Measurements from ENCODE around the gene SHB.
"Not testable (repeated sequence)": the region's sequence is repeated elsewhere in the genome, so short reads cannot be mapped to it uniquely, and the experiment has no call there.

SHB gene

DNA sequence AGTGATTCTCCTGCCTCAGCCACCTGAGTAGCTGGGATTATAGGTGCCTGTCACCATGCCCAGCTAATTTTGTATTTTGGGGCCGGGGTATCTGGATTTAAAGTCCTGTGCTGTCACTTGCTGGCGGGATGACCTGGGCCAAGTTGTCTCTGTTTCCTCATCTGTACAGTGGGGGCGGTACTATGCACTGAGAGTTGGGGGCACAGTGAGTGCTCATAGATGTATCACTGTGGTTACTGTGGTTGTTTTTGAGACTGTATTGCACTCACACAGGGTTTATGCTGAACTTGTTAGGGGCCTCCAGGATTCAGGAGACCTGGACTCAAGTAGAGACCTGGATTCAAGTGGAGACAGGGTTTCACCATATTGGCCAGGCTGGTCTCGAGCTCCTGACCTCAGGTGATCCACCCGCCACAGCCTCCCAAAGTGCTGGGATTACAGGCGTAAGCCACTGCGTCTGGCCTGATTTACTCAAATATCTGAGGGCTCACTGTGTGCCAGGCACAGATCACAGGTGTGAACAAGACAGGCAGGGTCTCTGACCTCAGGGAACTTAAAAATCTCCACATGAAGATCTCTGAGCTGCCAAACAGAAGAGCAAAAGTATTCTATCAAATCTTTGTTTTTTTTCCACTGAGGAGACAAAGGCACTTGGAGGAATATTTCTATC lies 103.2 kb downstream of the SHB start:
- DNase-seq = not testable (repeated sequence)

DNA sequence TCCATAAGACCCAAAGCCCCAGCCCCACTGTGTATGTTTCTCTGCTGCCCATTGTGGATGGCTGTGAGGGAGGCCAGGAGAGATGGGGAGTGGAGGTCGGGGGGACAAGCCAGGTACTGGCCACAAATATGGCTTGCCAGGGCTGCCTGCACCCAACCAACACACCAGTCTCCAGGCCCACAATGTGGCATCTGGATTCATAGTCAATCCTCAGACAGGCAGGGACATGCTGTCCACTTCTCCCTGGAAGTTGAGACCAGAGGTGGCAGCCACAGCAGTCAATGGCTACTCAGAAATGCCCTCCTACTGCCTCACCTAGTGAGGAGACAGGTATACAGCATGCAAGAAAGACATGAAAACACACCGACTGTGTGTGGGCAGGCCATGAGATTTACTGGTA lies 103.9 kb downstream of the SHB start:
- no peak for DNase-seq

DNA sequence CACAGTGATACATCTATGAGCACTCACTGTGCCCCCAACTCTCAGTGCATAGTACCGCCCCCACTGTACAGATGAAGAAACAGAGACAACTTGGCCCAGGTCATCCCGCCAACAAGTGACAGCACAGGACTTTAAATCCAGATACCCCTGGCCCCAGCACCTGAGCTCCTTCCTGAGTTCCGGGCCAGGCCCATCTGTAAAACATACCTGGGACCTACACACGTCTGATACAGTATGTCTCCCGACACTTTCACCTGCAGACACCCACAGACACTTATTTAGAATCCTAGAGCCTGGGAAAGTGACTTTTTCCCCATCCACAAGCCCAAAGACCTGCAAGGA lies 104.3 kb downstream of the SHB start:
- DNase-seq = no peak

DNA sequence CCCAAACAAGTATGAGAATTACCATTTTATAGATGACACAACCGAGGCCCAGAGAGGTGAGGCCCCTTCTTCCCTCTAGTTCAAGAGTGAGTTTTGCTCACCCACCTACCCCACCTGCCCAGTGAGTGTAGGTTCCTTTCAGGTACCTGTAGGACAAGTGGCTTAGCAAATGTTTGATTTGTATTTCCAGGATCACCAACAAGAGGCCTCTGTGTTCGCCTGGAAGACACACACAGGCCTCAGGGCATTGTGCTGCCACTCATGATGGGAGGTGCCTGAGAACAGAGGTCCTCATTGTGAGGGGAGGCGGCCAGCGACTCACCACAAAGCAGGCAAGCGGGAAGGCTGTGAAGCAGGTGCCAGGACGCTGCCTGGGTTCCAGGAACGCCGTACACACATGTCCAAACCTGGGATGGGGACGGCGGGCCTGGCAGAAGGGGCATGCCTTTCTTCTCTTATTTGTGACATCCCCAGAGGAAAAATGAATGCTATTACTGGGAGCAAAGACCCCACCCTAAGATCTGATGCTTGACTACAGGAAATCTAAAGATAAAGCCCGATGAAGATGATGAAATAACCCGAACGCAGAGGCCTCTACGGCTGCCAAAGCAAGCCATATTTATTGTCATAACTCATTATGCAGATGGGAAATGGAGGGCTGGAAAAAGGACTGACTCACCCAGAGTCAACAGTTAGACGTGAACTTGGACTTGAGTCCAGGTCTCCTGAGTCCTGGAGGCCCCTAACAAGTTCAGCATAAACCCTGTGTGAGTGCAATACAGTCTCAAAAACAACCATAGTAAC lies 104.9 kb downstream of the SHB start:
- no peak for DNase-seq

DNA sequence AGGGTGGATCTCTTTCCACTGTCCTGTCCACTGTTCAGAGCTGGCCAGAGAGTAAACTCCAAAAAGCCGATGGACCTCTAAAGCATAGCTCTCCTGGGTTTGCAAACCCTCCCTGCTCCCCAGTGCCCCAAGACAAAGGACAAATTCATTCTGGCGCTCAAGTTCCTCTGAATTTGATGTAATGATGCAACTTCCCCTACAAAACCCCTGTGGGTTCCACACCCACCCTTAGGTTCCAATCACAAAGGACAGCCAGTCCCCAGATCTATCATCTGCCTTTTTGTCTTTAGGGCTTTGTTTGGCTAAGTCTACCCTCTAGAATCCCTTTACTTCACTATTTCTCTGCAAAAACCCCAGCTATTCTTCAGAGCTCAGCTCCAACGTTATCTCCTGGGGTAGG lies 107.7 kb downstream of the SHB start:
- DNase-seq = no peak

DNA sequence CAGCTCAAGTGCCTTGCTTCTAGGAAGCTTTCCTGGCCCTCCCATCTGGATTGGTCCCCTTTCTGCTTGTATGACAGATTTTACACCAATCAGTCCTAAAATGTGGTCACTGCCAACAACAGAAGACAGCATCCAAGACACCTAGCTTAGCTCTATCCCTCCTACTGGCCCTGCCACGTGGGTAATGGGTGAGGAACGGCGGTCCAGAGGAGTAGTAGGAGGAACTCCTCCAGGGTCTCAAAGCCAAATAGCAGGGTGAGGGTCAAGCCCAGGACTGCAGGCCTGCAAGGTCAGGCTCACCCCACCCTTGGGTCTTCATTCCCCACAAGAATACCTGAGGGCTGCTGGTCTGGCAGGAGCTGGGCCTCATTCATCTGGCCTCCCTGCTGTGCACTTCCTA lies 108.4 kb downstream of the SHB start:
- no peak for DNase-seq

DNA sequence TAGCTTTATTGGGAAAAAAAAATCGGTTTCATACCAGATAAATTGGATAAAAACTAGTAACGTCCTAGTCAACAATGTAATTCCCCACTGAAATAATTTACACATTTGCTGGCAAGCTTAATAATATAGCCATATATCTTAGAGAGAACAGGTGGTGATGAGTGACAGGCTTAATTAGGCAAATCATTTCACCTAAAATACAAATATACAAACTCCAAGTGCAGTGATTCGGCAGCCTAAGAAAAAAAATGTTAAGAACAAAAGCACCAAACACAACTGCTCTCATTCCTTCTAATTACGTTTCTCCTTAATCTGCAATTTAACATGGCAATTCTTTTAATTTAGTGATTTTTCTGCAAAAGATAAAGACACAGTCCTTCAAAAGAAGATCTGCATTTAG lies 109.1 kb downstream of the SHB start:
- no peak for DNase-seq

DNA sequence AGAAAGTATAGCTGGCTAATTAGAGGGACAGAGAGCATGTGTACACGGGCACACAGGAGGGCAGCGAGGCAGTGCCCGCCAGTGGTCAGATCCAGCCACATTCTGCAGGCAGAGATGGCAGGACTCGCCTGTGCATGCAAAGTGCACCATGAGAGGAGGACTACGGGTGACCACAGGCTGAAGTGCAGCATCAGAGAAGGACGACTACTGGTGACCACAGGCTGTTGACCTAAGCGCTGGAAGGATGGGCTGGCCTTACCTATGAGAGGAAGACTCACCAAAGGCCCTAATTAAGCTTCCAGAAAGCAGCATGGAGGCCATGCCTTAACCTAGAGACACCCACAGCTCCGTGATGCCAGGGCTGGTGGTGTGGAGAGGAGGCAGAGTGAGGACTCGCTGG lies 110.9 kb downstream of the SHB start:
- DNase-seq = no peak

DNA sequence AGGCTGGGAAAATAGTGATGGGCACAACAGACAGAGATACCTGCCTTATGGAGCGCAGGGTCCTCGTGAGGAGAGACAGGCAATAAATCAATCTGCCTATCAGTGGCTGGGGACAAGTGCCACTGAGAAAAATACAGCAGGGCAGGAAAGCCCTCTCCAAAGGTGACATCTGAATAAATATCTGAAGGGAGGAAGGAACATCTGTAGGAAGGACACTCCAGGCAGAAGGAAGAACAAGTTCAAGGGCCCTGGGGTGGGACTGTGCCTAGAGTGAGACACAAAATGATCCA lies 111.4 kb downstream of the SHB start:
- DNase-seq = no peak

DNA sequence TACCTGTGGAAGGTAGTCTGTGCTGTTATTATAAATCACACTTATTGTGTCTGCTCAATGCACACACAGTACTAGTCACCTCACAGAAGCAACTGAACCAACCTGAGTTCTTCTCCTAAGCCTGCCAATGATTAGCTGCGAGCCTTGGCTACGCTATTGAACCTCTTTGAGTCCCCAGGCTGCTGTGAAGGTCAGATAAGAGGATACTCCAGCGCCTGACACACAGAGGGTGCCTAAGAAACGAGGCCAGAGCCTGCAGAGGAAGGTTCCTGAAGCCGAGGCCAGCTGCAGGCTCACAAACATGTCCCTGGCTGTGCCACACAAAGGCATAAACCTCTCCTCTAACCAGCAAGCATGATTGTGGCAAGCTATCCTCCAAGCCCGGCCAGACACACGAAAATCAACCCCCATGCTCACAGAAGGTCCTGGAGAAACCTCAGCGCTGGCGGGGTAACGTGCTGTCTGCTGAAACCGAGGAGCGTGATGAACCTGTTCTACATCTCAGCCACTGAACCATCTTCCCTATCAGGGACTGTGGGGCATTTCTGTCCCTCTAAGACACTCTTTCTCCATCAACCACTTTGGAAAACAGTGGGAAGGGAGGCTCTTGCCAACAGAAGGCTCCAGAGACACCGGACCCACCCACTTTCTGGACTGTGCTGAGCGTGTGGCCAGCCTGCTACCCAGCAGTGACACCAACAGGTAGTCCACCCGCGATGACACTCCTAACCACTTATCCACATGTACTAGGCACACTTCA lies 111.9 kb downstream of the SHB start:
- no peak for DNase-seq

DNA sequence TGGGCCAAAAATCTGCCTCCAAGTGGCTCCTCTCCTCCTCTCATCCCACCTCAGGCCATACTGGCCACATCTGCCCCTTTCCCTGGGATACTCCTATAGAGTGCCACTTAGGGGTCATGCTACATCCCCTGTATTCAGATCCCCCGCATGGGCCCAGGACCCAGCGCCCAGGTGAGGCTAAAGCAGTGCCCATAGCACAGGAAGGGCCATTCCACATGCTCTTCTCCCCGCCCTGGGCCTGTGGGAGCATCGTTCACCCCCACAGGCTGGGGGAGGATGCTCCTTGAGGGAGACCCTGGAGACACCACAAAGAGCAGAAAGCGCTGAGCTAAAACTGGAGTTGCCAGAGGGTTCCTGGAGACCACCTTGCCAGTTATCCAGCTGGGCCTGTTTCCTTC lies 112.6 kb downstream of the SHB start:
- no peak for DNase-seq

DNA sequence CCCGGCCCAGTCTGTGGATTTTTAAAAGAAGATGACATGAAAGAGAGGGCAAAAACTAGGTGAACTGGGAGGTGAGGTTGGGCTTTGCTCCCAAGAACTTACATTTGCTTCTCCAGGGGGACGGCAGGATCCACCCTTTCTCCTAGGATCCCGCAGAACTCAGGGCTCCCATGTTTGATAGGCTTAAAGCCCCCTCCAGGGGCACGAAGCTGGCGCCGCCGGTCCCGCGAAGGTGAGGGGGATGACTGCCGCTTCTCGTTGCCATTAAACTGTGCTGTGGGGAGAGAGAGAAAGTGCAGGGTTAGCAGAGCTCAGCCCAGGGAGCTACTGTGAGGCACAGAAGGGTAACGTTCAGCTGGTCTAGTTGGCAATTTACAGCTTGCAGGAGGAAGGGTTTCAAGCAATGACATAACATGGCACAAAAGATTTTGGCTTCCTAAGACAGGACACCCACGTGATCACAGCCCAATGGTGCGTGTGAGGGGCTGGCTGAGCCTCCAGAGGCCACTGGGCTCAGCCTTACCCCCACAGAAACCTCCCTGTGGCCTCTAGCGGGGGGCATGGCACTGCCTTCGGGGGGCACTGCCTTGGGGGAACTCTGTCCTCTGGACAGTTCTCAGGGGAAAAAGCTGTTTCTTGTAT lies 113.1 kb downstream of the SHB start:
- DNase-seq = no peak

DNA sequence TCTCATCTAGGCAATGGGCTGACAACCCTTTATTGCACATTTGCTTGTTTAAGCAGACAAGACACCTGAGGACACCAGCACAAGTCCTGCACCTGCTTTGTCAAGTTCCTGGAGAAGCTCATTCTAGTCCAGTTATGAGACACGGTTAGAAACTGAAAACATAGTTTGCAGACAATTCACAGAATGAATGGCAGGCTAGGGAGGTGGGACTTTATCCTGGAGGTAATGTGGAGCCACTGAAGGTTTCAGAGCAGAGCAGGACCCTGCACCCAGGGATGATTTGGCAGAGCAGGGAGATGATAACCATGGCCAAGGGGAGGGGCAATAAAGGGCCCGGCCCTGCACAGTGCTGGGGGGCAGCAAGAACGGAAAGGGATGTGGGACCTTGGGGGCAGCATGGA lies 114.4 kb downstream of the SHB start:
- DNase-seq = no peak

DNA sequence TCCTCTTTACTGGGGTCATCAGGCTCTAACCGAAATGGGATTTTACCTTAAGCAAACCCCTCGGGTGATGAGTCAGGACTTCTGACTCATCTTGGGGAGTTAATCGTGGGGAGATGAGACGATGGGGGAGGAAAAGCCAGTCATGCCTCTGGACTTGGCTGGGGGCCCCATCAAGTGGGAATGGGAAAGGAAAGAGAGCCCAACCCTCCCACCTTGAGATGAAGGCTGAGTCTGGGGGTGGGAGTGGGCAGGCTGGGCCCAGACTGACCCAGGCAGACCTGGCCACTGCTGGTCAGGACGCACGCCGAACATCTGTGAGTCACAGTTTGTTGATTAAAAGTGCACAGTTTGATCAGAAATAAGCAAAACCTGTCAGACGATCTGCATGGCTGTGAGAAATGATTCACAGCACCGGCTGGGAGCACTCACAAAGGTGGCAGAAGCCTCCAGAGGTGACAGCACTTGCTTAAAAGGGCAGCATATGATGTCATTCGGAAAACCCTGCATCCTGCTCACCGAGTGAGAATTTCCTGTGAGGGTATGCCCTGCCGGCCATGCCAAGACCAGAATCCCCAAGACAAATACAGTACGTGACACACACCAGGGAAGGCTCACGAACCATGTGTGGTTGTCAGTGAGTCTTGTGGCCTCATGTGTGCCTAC lies 115.1 kb downstream of the SHB start:
- DNase-seq = peak; percentile 46

DNA sequence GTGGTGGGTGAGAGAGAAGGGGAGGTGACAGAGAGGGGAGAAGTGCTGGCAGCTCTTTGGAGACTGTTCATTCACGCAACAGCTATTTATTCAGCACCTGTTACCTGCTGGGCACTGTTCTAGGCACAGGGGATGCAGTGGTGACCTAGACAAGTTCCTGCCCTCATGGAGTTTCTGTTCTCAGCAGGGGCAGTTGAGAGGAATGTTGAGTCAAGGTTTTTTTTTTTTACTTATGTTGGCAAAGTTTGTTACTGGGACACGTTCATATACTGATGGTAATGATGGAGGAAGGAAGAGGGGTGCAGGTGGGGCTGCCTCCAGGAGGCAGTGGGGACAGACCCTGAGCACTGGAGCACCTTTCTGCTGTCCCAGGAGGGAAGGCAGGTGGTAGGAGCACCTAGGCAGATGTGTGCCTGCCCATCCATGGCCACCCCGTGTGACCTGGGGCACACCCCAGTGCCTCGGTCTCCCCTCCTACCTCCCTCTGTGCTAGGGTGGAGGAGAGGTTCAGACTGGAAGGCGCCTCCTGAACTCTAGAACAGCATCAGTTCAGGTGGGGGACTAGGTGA lies 115.7 kb downstream of the SHB start:
- DNase-seq = no peak

DNA sequence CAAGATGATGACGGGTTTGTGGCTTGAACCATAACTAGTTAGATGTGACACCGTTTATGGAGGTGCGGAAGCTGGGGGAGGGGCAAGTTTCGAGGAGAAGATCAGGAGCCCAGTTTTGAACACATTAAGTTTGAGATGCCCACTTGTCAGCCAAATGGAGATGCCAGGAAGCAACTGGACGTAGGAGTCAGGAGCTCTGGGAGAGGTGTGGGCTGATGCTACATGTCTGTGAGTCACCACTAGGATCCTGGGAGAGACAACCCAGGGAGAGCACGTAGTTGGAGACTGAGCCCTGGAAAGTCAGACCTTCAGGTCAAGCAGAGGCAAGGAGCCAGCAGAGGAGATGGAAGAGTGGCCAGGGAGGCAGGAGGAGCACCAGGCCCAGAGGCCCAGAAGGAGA lies 116.3 kb downstream of the SHB start:
- no peak for DNase-seq

DNA sequence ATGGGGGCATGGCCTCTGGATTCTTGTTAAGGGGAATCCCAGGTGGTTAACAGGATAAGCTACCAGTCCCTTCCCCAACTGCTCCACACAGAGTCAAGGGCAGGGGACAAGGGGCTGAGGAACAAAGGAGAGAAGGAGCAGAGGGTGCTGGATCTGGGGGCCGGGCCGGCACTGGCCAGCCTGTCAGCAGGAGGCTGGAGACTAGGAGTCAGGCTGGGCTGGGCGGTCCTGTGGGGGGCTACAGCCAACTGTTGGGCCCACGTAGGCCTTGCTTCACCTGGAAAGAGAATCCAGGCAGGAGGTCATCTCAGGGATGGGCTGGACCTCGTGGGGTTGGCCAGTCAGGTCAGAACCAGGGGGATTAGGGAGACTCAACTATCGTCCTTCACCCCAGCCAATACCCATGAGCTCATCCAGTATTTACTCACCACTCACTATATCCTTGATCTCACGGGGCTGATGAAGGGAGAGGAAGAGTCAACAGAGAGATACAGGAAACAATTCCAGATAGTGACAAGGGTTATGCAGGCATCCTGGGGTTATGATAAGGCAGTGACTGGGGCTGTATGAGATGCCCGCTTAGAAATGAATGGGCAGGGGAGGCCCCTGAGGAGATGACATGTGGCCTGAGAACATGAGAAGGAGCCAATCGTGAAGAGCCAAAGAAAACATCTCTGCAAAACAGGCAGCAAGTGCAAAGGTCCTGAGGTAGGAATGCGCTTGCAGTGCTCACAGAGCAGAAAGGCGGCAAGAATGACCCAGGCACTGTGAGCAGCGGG lies 117.2 kb downstream of the SHB start:
- DNase-seq = no peak

DNA sequence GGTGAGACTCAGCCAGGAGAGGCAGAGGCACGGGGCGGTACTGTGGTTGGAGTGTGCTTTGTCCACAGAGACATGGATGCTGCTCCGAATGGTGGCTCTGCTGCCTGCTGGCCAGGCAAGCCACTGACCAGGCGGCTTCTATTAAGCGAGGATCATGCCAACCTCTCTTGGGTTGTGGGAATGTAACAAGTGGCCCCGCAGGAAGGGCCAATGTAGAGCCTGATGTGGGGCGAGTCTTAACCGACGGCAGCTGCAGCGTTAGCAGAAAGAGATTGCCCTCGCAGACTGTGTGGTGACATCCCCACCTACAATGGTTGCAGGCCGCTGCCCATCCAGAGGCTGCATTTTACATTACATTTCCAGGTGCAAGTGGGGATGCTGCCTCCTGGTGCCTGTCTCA lies 118.5 kb downstream of the SHB start:
- no peak for DNase-seq

DNA sequence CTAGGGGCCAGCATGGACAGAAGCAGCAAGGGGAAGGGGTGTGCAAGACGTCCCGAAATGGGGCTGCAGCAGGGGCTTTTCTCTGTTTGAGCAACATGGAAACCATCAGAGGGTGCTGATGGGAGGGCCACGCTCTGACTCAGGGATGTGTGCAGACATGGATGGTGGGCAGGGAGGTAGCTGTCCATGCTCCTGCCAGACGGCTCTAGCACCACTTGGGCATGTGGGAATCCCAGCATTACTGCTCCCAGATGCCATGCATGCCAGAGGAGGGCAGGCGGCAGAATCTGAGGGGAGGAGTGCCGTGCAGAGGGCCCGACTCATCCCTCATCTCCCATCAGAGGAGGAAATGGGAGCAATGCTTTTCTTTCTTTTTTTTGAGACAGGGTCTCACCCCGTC lies 119.5 kb downstream of the SHB start:
- no peak for DNase-seq

DNA sequence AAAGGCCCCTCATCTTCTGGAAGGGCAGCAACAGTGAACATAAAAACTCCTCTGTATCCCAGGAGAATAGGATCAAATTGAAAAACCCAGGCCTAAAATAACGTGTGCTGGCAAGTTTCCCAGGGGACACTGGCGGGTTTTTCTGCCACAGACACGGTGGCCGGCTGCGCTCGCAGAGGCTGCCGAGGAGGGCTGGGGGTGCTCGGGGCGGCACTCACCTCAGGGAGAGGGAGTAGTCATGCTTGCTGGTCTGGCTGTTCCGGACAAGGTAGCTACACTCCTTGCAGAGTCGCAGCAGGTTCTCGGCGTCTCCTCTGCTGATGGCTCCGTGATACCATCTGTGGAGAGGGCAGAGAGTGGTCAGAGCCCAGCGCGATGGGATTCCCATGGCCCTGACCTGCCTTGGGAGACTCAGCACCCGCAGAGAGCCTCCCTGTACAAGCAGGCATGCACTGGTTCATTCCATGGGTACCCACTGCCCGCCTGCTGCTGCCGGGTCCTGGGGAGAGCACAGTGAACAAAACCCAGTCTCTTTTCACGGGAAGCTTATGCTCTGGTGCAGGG lies 120.5 kb downstream of the SHB start:
- DNase-seq = no peak

DNA sequence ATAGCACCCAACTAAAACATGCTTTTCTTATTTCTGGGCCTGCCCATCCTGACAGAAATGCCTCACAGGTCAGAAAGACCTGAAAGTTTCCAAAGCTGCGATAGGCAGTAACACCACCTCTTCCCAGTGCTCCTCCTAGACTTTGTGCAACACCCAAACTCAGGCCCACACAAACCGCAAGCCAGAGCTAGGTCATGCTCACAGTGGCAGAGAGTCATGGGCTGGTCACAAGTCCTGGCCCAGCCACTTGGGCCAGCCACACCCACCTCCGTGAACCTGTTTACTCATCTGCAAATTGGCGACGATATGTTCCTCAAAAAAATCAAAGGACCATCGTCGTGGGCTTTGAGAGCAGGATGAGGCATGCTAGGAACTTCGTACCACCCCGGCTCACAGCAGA lies 121.0 kb downstream of the SHB start:
- no peak for DNase-seq

DNA sequence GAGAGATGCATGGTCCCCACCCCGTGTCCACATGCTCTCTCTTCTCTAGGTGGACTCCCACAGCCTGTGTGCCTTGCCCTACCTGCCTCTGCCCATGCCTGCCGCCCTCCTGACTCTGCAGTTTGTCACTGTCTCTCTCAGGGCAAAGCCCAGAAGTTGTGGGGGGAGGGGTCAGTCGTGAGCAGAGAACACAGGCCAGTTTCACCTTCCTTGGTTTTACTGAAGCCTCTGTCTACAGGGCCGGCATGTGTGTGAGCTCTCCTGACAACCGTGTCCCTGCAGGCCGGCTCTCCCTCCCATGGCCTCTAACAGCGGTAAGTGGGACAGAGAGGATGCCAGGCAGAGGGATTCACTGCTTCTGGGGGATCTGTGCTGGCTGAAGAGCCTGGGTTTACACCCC lies 121.6 kb downstream of the SHB start:
- no peak for DNase-seq
